Pancreas (tissue), 10 donors: Measurements from ENCODE around the gene NTF3. TPM values are rescaled to one million over a fixed set of nuclear protein-coding genes. Genes with fewer than 3 reads are reported as not detected.

Experiments used
- ATAC-seq, 4 donors: fragments of 200-7000 bp; cut with Tn5 transposase; one replicate each; pipeline versions ENCODE4 v1.8.0 to v1.9.1; 2020; ENCODE audit warnings: mild to moderate bottlenecking in 4 of 4, moderate library complexity in 4 of 4
- DNase-seq, 6 donors: peaks; one replicate each; pipeline ENCODE4 v3.0.0-alpha.2; 2020
- FAIRE-seq: peaks from 2 replicates; lab custom pipeline; 2012; peaks lifted over from hg19 to GRCh38; lab: Jason Lieb, UNC
- H3K27ac ChIP-seq, 4 donors: fragments of 200-600 bp; sonication (generic); 1 replicate in 3 of 4; 2 replicates in 1 of 4; pipeline versions ENCODE4 v1.5.0 to v1.8.0; 2020
- H3K27me3 ChIP-seq, 4 donors: fragments of 200-600 bp; one replicate each; pipeline ENCODE4 v1.8.0; 2021
- H3K36me3 ChIP-seq, 3 donors: fragments of 200-600 bp; sonication (generic) in 1 of 3; one replicate each; pipeline versions ENCODE4 v1.5.0 to v1.8.0; 2020 to 2021
- H3K4me1 ChIP-seq, 3 donors: fragments of 200-600 bp; one replicate each; pipeline ENCODE4 v1.8.0; 2021
- H3K4me3 ChIP-seq, 4 donors: fragments of 200-600 bp; sonication (generic) in 2 of 4; one replicate each; pipeline versions ENCODE4 v1.5.0 to v1.8.0; 2020 to 2021
- H3K9me3 ChIP-seq, 4 donors: fragments of 200-600 bp; one replicate each; pipeline ENCODE4 v1.8.0; 2021
- CTCF ChIP-seq, 4 donors: fragments of 200-600 bp; sonication (generic) in 3 of 4; IDR thresholded peaks; one replicate each; pipeline versions ENCODE4 v1.5.0 to v1.8.0; 2021; ENCODE audit warnings: antibody characterized with exemption in 4 of 4
- WGBS, 2 donors: extraction: QIAGEN DNeasy Blood & Tissue Kit; methylation state at CpG; one replicate each; pipeline ENCODE4 v1.1.7; 2013; 5-methylcytosine and 5-hydroxymethylcytosine counted together
- intact Hi-C, 3 donors: fragments of 100-400 bp; cut with DNase I; formaldehyde crosslinking; loops; one replicate each; pipeline versions ENCODE4 v1.11.1 to v1.14.2; 2022
- polyA plus RNA-seq, 2 donors: library from polyadenylated mRNA; stranded (reverse); fragments of 200-250 nt; gene quantifications; one replicate each; pipeline ENCODE4 v1.2.3, GENCODE V29; 2013
- total RNA-seq, 6 donors: library from RNA; stranded (reverse); fragmentation: NEBNext Ultra II Directional in 4 of 6; extraction: Animal tissue kit (Norgen Biotek cat#: 25700) in 4 of 6; gene quantifications; one replicate each; pipeline versions ENCODE4 v1.2.1 to v1.2.4, GENCODE V29; 2021 to 2023
- donor health status: healthy with polysubstance abuse.
- donor health status: DM: no; HTN: no; CAD: no; lungs with moderate emphysema.
- donor health status: DM: no; HTN: no; CAD: no.
- donor health status: control.
- donor health status: control.
- donor health status: Bipolar disorder and iron deficiency.
- donor health status: DM: yes; HTN: yes; CAD: no.
- donor health status: DM: no; HTN: no; CAD: no.
- donor health status: DM: no; HTN: no; CAD: no.
- donor health status: DM: yes; HTN: yes; CAD: no.

Gene NTF3
- total and polyA plus RNA-seq, 8 donors = 0.46 to 0.63 TPM; not detected in 6

GRCh38 chr12:5516371-5517241 is 84.7 kb downstream of the NTF3 start:
- ATAC-seq (no peak), DNase-seq (no peak), FAIRE-seq (no peak)
- H3K27ac ChIP-seq = no peak overlapping the region
- H3K9me3 ChIP-seq = no peaks in the 10 kb centered on the region
- WGBS, 2 donors = 82 to 83% methylated on average over 8 of the region's 8 CpGs
- H3K27me3 ChIP-seq = no peaks in the 10 kb centered on the region
- no peak for TF ChIP-seq CTCF (IDR thresholded peaks at IDR 0.05)
- no peaks in the 10 kb centered on the region for H3K36me3 ChIP-seq
- no peak overlapping the region for H3K4me3 ChIP-seq
- H3K4me1 ChIP-seq = no peaks in the 10 kb centered on the region
- intact Hi-C loops = no loop called here

DNA sequence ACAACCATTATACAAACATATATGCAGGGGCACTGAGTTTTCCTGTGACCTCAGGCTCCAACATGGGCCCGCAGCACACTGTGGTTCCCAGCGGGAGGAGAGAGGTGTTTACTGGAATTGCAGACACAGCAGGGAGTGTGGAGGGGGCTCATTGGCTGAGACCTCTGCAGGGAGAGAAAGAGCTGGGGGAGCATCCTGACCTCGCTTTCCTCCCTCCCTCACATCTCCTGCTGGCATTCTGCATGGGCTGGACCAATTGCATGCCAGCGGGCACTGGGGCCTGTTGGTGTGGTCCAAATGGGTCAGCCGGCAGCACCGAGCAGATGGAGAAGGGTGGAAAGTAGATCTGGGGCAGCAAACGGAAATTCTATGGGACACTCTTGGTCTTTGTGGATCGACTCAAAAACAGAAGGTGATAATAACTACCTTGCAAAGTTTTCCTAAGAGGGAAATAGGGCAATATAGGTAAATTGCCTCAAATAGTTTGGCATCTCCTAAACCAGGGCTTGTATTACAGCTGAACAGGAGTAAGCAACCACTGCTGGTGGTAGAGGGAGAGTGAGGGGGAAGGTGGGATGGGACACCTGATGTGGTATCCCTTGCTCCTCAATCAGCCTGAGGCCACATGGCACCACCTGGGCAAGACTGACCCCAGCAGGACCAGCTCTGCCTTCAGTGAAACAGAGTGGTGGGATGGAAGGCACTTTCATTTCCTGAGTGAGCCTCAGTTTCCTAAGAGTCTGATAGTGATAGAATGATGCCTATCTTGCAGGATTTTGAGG is 86.9 kb downstream of the NTF3 start:
- ATAC-seq (no peak), FAIRE-seq (no peak), DNase-seq (no peak)
- Histone ChIP-seq H3K4me1 (no peaks in the 10 kb centered on the region), H3K9me3 (no peaks in the 10 kb centered on the region), H3K27ac (no peak overlapping the region), H3K4me3 (no peak overlapping the region), H3K27me3 (no peaks in the 10 kb centered on the region), H3K36me3 (no peaks in the 10 kb centered on the region)
- intact Hi-C loops = no loop called here
- TF ChIP-seq CTCF (IDR thresholded peaks at IDR 0.05) = no peak
- WGBS, 2 donors = 80 to 82% methylated on average over 8 of the region's 8 CpGs

GRCh38 chr12:5520037-5520436 is 88.1 kb downstream of the NTF3 start:
- 69 to 75% methylated on average over 4 of the region's 4 CpGs for WGBS, 2 donors
- Histone ChIP-seq H3K4me1 (no peaks in the 10 kb centered on the region), H3K9me3 (no peaks in the 10 kb centered on the region), H3K36me3 (no peaks in the 10 kb centered on the region), H3K27ac (no peak overlapping the region), H3K4me3 (no peak overlapping the region), H3K27me3 (no peaks in the 10 kb centered on the region)
- FAIRE-seq (no peak), ATAC-seq (no peak), DNase-seq (no peak)
- TF ChIP-seq CTCF (IDR thresholded peaks at IDR 0.05) = no peak
- intact Hi-C loops = no loop called here

DNA sequence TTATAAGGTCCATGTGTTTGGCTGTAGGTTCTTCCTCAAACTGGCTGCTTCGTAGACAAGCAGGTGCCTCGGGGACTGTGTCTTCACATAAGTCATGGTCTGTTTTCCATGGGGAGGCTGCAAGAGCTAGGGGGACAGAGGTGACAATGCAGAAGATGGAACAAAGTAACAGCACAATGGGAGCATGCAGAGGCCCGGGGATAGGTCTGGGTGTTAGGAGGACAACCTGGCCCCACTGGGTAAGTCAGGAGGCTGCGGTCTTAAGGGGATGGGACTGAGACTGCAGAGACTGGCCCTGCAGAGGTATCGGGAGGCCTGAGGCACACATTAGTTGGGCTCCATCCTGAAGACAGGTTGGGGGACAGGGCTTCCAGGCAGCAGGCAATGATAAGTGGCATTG is 88.9 kb downstream of the NTF3 start:
- intact Hi-C loops = no loop called here
- WGBS, 2 donors = 67 to 77% methylated on average over 5 of the region's 5 CpGs
- FAIRE-seq (no peak), ATAC-seq (no peak), DNase-seq (no peak)
- Histone ChIP-seq H3K9me3 (no peaks in the 10 kb centered on the region), H3K36me3 (no peaks in the 10 kb centered on the region), H3K27ac (no peak overlapping the region), H3K4me1 (no peaks in the 10 kb centered on the region), H3K27me3 (no peaks in the 10 kb centered on the region), H3K4me3 (no peak overlapping the region)
- TF ChIP-seq CTCF (IDR thresholded peaks at IDR 0.05) = no peak
